PC-9 (cell line): ENCODE data around the gene DCTD. TPM values are rescaled to one million over a fixed set of nuclear protein-coding genes. Genes with fewer than 3 reads are reported as not detected.

Source experiments
- BruUV-seq: library from RNA; stranded (reverse); fragments of 400-500 nt; replicated peaks from 2 replicates; lab custom pipeline; 2021; lab: Mats Ljungman, UMichigan
- CTCF ChIA-PET: fragments of 300-600 bp; sonication (Branson Sonifier 250); formaldehyde crosslinking; loops from one replicate; lab custom pipeline; 2022; ENCODE audit warnings: antibody characterized with exemption; lab: Charles Lee
- POLR2A ChIA-PET: fragments of 300-600 bp; sonication (Branson Sonifier 250); formaldehyde crosslinking; loops from one replicate; lab custom pipeline; 2022; ENCODE audit warnings: antibody characterized with exemption; ENCODE audit not compliant: unreplicated experiment; lab: Charles Lee
- DNase-seq, 2 experiments: peaks; one replicate each; pipeline versions ENCODE4 v3.0.0 to v3.0.0-alpha.2; 2015 to 2022; ENCODE audit warnings: mixed read lengths in 1 of 2
- H2AFZ ChIP-seq: fragments of 200-600 bp; sonication (generic); 2 replicates; pipeline ENCODE4 v1.8.1; 2017; ENCODE audit warnings: antibody characterized with exemption
- H3F3A ChIP-seq: fragments of 200-600 bp; sonication (generic); 2 replicates; pipeline ENCODE4 v1.8.1; 2017; ENCODE audit warnings: antibody characterized with exemption, mild to moderate bottlenecking, low read depth; ENCODE audit not compliant: insufficient read depth
- H3K27ac ChIP-seq: fragments of 200-600 bp; sonication (generic); 2 replicates; pipeline ENCODE4 v1.6.1; 2016; ENCODE audit warnings: mixed run types
- H3K27me3 ChIP-seq: fragments of 200-600 bp; sonication (generic); 2 replicates; pipeline ENCODE4 v1.6.1; 2016; ENCODE audit warnings: low read depth, mixed run types; ENCODE audit not compliant: insufficient read depth
- H3K36me3 ChIP-seq: fragments of 200-600 bp; sonication (generic); 2 replicates; pipeline ENCODE4 v1.6.1; 2016; ENCODE audit warnings: low read depth, mixed run types
- H3K4me1 ChIP-seq: fragments of 200-600 bp; sonication (generic); replicated peaks from 2 replicates; pipeline ENCODE4 v1.6.1; 2016; ENCODE audit warnings: mixed run types; ENCODE audit not compliant: insufficient read depth
- H3K4me2 ChIP-seq: fragments of 200-600 bp; sonication (generic); 2 replicates; pipeline ENCODE4 v1.6.1; 2017; ENCODE audit warnings: mixed run types
- H3K4me3 ChIP-seq: fragments of 200-600 bp; sonication (generic); 2 replicates; pipeline ENCODE4 v1.6.1; 2016; ENCODE audit warnings: mixed run types
- H3K79me2 ChIP-seq: fragments of 200-600 bp; sonication (generic); 2 replicates; pipeline ENCODE4 v1.6.1; 2017; ENCODE audit warnings: low read depth, mixed run types
- H3K9me2 ChIP-seq: fragments of 200-600 bp; sonication (generic); 2 replicates; pipeline ENCODE4 v1.8.1; 2017; ENCODE audit warnings: mild to moderate bottlenecking; ENCODE audit not compliant: insufficient read depth
- H3K9me3 ChIP-seq: fragments of 200-600 bp; sonication (generic); 2 replicates; pipeline ENCODE4 v1.8.1; 2016; ENCODE audit warnings: low read depth; ENCODE audit not compliant: insufficient read depth
- H4K20me1 ChIP-seq: fragments of 200-600 bp; sonication (generic); 2 replicates; pipeline ENCODE4 v1.8.1; 2017; ENCODE audit not compliant: insufficient read depth
- CTCF ChIP-seq: fragments of 200-600 bp; sonication (generic); conservative IDR thresholded peaks from 2 replicates; pipeline ENCODE4 v1.6.1; 2017; ENCODE audit warnings: mixed run types, antibody characterized with exemption, mild to moderate bottlenecking, moderate library complexity
- EZH2 ChIP-seq: fragments of 200-600 bp; sonication (generic); IDR thresholded peaks from 2 replicates; pipeline ENCODE4 v1.8.0; 2017; ENCODE audit warnings: antibody characterized with exemption, low read depth
- intact Hi-C: fragments of 100-400 bp; cut with micrococcal nuclease; formaldehyde crosslinking; loops from one replicate; pipeline ENCODE4 v1.10.0; 2022; ENCODE audit not compliant: unreplicated experiment
- total RNA-seq: library from RNA; stranded (reverse); gene quantifications from 2 replicates; pipeline ENCODE4 v1.2.3, GENCODE V29; 2021

Gene DCTD
- total RNA-seq, 1 experiment from 2014 or later: 116 TPM

- Histone ChIP-seq H3K79me2 (peaks cover 10% of the 10 kb centered on the region; the same call in 1 of the 2 replicates), H3K36me3 (no peaks in the 10 kb centered on the region; the same call in 1 of the 2 replicates), H3K4me3 (no peak overlapping the region), H3K9me3 (no peaks in the 10 kb centered on the region), H3K9me2 (no peaks in the 10 kb centered on the region), H2AFZ (no peak overlapping the region), H3K4me2 (no peak overlapping the region), H3F3A (no peaks in the 10 kb centered on the region), H4K20me1 (no peaks in the 10 kb centered on the region), H3K4me1 (0 out of 2 replicates have a peak, but pooled peaks cover 2% of the 10 kb centered on the region), H3K27ac (no peak overlapping the region), H3K27me3 (no peaks in the 10 kb centered on the region)
- POLR2A ChIA-PET: no interaction called here
- TF ChIP-seq EZH2 (no peak), CTCF (no peak)
- no TSS peak for BruUV-seq
- no peak for DNase-seq
- CTCF ChIA-PET: interaction anchor here (0.5 kb wide), 1 partner anchor 341 kb away, joined by 3 read pairs; no protein-coding TSS in a partner anchor
- intact Hi-C loops: no loop called here
Measured at GRCh38 chr4:182913036-182913435, 4.2 kb downstream of the DCTD start.

- Histone ChIP-seq H4K20me1 (no peaks in the 10 kb centered on the region), H3K27ac (no peak overlapping the region), H3K4me1 (no peaks in the 10 kb centered on the region), H3K9me2 (no peaks in the 10 kb centered on the region), H2AFZ (no peak overlapping the region), H3K4me3 (no peak overlapping the region), H3K36me3 (no peaks in the 10 kb centered on the region; the same call in 1 of the 2 replicates), H3K79me2 (no peaks in the 10 kb centered on the region), H3K9me3 (no peaks in the 10 kb centered on the region), H3K4me2 (no peak overlapping the region), H3F3A (no peaks in the 10 kb centered on the region), H3K27me3 (no peaks in the 10 kb centered on the region)
- intact Hi-C loops: no loop called here
- no peak for DNase-seq
- ChIA-PET CTCF (no interaction called here), POLR2A (no interaction called here)
- no TSS peak for BruUV-seq
- TF ChIP-seq EZH2 (no peak), CTCF (no peak)
Measured at GRCh38 chr4:182908124-182908523, 9.1 kb downstream of the DCTD start.

DNA sequence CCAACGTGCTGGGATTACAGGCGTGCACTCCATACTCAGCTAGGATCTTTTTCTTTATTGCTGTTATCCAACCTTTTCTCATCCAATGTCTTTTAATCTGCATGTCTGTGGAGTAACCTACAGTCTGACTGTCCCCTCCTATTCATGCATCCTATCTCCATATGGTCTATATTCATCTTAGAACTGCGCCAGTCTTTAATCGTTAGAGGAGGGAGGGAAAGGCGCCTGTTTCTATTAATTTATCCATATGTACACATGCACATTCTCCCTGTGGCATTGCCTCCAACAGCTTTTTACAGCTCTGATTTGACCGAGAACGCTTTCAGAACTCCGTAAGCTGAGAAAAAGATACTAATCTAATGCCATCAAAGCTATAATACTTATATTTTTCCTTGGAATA is 9.8 kb downstream of the DCTD start:
- H3K36me3 ChIP-seq: no peaks in the 10 kb centered on the region; the same call in 1 of the 2 replicates
- TF ChIP-seq CTCF: no peak
- no peak for TF ChIP-seq EZH2
- CTCF ChIA-PET: no interaction called here

More for the DNA sequence above, 9.8 kb downstream of the DCTD start:
- H3K4me3 ChIP-seq: no peak overlapping the region
- POLR2A ChIA-PET: no interaction called here
- H3K9me2 ChIP-seq: no peaks in the 10 kb centered on the region
- no peaks in the 10 kb centered on the region for H3K27me3 ChIP-seq
- no peaks in the 10 kb centered on the region for H4K20me1 ChIP-seq
- DNase-seq: no peak
- H3K4me1 ChIP-seq: no peaks in the 10 kb centered on the region
- H3F3A ChIP-seq: no peaks in the 10 kb centered on the region
- H3K79me2 ChIP-seq: no peaks in the 10 kb centered on the region
- no TSS peak for BruUV-seq
- no peaks in the 10 kb centered on the region for H3K9me3 ChIP-seq
- no peak overlapping the region for H2AFZ ChIP-seq
- intact Hi-C loops: no loop called here
- H3K27ac ChIP-seq: no peak overlapping the region
- no peak overlapping the region for H3K4me2 ChIP-seq
